Measurements from ENCODE around the gene TCF3.

- TF ChIP-seq GATA3 (IDR thresholded peaks at IDR 0.05; ENCODE audit: low read depth, low read length), result no peak
- no peak for TF ChIP-seq GATA2 (IDR thresholded peaks at IDR 0.05; ENCODE audit: low read depth, low read length)
Observed at GRCh38 chr19:1576242-1577089, 75.9 kb downstream of the TCF3 start.

Data from SH-SY5Y (cell line).